Osteoblast (primary cell): ENCODE results near the gene MEIOSIN. TPM values are rescaled to one million over a fixed set of nuclear protein-coding genes. Genes with fewer than 3 reads are reported as not detected.
A peak's percentile ranks its signal among the peaks of the same experiment; 100 is the strongest.

Source experiments
- DNase-seq: peaks from one replicate; pipeline ENCODE4 v3.0.0; 2011; ENCODE audit warnings: low spot score, mixed read lengths; ENCODE audit not compliant: insufficient read length; ENCODE audit errors: missing footprints
- H2AFZ ChIP-seq: 2 replicates; pipeline ENCODE4 v1.6.0; 2011; ENCODE audit warnings: mild to moderate bottlenecking, low read length
- H3K27ac ChIP-seq: 2 replicates; pipeline ENCODE4 v1.5.1; 2011; ENCODE audit warnings: mild to moderate bottlenecking, low read depth, low read length, moderate library complexity
- H3K27me3 ChIP-seq: 2 replicates; pipeline ENCODE4 v1.6.0; 2012; ENCODE audit warnings: mild to moderate bottlenecking, control low read depth, inconsistent platforms, low read length, moderate library complexity; ENCODE audit not compliant: insufficient read depth
- H3K36me3 ChIP-seq: 2 replicates; pipeline ENCODE4 v1.5.1; 2011; ENCODE audit warnings: mild to moderate bottlenecking, low read length, control low read depth, moderate library complexity; ENCODE audit not compliant: insufficient read depth
- H3K4me1 ChIP-seq: 2 replicates; pipeline ENCODE4 v1.5.1; 2011; ENCODE audit warnings: mild to moderate bottlenecking, low read length, control low read depth, moderate library complexity; ENCODE audit not compliant: insufficient read depth
- H3K4me2 ChIP-seq: 2 replicates; pipeline ENCODE4 v1.6.0; 2011; ENCODE audit warnings: mild to moderate bottlenecking, low read length; ENCODE audit not compliant: insufficient read depth
- H3K4me3 ChIP-seq: fragments of 200-600 bp; sonication (generic); 3 replicates; pipeline ENCODE4 v1.5.1; 2012; ENCODE audit warnings: mild to moderate bottlenecking, low read length, inconsistent platforms; ENCODE audit not compliant: insufficient read depth
- H3K79me2 ChIP-seq: 2 replicates; pipeline ENCODE4 v1.6.0; 2012; ENCODE audit warnings: mild to moderate bottlenecking, low read length, control low read depth, inconsistent platforms; ENCODE audit not compliant: insufficient read depth
- H3K9me3 ChIP-seq: 2 replicates; pipeline ENCODE4 v1.5.1; 2011; ENCODE audit warnings: low read depth, low read length, control low read depth
- H4K20me1 ChIP-seq: 2 replicates; pipeline ENCODE4 v1.6.0; 2012; ENCODE audit warnings: mild to moderate bottlenecking, low read length, control low read depth; ENCODE audit not compliant: insufficient read depth
- total RNA-seq: library from RNA; depleted of rRNA; stranded (reverse); fragments of >200 nt; gene quantifications from 2 replicates; pipeline ENCODE4 v1.2.3, GENCODE V29; 2012
- TF ChIP-seq, protein P1 (sequence below): IDR thresholded peaks from 2 replicates; pipeline ENCODE4 v1.5.1; 2011; ENCODE audit warnings: mild to moderate bottlenecking, low read depth, low read length, moderate library complexity; ENCODE audit errors: extremely low read depth

The MEIOSIN gene
- total RNA-seq, 1 donor: not detected

- Histone ChIP-seq H2AFZ (peak overlapping the region; percentile 75), H3K36me3 (peaks cover 8% of the 10 kb centered on the region), H3K4me1 (peaks cover 23% of the 10 kb centered on the region), H4K20me1 (peaks cover 9% of the 10 kb centered on the region), H3K9me3 (no peaks in the 10 kb centered on the region), H3K27ac (peak overlapping the region; percentile 79), H3K4me3 (peak overlapping the region; percentile 76), H3K27me3 (no peaks in the 10 kb centered on the region), H3K4me2 (peak overlapping the region; percentile 96), H3K79me2 (peaks cover 8% of the 10 kb centered on the region)
- TF ChIP-seq, protein P1, sequence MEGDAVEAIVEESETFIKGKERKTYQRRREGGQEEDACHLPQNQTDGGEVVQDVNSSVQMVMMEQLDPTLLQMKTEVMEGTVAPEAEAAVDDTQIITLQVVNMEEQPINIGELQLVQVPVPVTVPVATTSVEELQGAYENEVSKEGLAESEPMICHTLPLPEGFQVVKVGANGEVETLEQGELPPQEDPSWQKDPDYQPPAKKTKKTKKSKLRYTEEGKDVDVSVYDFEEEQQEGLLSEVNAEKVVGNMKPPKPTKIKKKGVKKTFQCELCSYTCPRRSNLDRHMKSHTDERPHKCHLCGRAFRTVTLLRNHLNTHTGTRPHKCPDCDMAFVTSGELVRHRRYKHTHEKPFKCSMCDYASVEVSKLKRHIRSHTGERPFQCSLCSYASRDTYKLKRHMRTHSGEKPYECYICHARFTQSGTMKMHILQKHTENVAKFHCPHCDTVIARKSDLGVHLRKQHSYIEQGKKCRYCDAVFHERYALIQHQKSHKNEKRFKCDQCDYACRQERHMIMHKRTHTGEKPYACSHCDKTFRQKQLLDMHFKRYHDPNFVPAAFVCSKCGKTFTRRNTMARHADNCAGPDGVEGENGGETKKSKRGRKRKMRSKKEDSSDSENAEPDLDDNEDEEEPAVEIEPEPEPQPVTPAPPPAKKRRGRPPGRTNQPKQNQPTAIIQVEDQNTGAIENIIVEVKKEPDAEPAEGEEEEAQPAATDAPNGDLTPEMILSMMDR: no peak
- DNase-seq: peak; percentile 94
These were observed 33.7 kb downstream of the MEIOSIN start for GRCh38 chr19:45766869-45767346.

GRCh38 chr19:45767410-45767880 lies 34.2 kb downstream of the MEIOSIN start:
- H3K4me2 ChIP-seq: peak overlapping the region; percentile 96
- TF ChIP-seq, protein P1: no peak
- H3K27ac ChIP-seq: peak overlapping the region; percentile 79
- H3K36me3 ChIP-seq: peaks cover 13% of the 10 kb centered on the region
- peaks cover 23% of the 10 kb centered on the region for H3K4me1 ChIP-seq
- peak overlapping the region; percentile 76 for H3K4me3 ChIP-seq
- no peaks in the 10 kb centered on the region for H3K9me3 ChIP-seq
- peaks cover 8% of the 10 kb centered on the region for H3K79me2 ChIP-seq
- peak; percentile 99 for DNase-seq
- peak overlapping the region; percentile 75 for H2AFZ ChIP-seq
- no peaks in the 10 kb centered on the region for H3K27me3 ChIP-seq
- peaks cover 11% of the 10 kb centered on the region for H4K20me1 ChIP-seq

GRCh38 chr19:45767881-45768654 lies 34.8 kb downstream of the MEIOSIN start:
- Histone ChIP-seq H3K9me3 (no peaks in the 10 kb centered on the region), H3K27me3 (no peaks in the 10 kb centered on the region), H3K4me3 (peak overlapping the region; percentile 76), H2AFZ (no peak overlapping the region), H3K79me2 (peaks cover 8% of the 10 kb centered on the region), H3K36me3 (peaks cover 19% of the 10 kb centered on the region), H4K20me1 (peaks cover 11% of the 10 kb centered on the region), H3K4me1 (peaks cover 23% of the 10 kb centered on the region), H3K27ac (peak overlapping the region; percentile 79), H3K4me2 (peak overlapping the region; percentile 96)
- peak; percentile 93 for DNase-seq
- TF ChIP-seq, protein P1: no peak

DNA sequence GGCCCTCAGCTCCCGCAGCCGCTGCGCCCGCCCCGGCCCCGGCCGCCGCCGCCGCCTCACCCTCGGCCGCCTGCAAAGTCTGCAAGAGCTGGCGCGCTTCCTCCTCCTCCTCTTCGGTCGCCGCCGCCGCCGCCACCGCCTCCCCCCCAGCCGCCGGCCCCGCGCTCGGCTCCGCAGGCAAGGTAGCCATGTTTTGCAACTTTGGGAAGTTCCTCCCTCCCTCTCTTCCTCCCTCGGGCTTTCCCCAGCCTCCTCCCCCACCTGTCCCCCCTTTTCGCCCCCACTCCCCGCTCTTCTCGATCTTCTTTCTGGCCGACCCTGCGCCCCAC lies 35.4 kb downstream of the MEIOSIN start:
- DNase-seq: peak; percentile 95
- H3K27me3 ChIP-seq: no peaks in the 10 kb centered on the region
- H3K4me3 ChIP-seq: peak overlapping the region; percentile 76
- H2AFZ ChIP-seq: no peak overlapping the region
- TF ChIP-seq, protein P1: no peak
- peaks cover 11% of the 10 kb centered on the region for H4K20me1 ChIP-seq
- H3K9me3 ChIP-seq: no peaks in the 10 kb centered on the region
- H3K79me2 ChIP-seq: peaks cover 8% of the 10 kb centered on the region
- H3K36me3 ChIP-seq: peaks cover 25% of the 10 kb centered on the region
- peaks cover 23% of the 10 kb centered on the region for H3K4me1 ChIP-seq
- H3K4me2 ChIP-seq: peak overlapping the region; percentile 96
- peak overlapping the region; percentile 79 for H3K27ac ChIP-seq
